GM21737 (cell line): ENCODE results near the gene PRDM1.

Experiments used
- ATAC-seq: cut with Tn5 transposase; IDR thresholded peaks from one replicate; pipeline ENCODE4 v1.9.1; 2021; ENCODE audit warnings: mild to moderate bottlenecking, moderate library complexity; ENCODE audit not compliant: unreplicated experiment

The PRDM1 gene

GRCh38 chr6:106069478-106069877, 16.7 kb upstream of the PRDM1 start:
- no peak for ATAC-seq

DNA sequence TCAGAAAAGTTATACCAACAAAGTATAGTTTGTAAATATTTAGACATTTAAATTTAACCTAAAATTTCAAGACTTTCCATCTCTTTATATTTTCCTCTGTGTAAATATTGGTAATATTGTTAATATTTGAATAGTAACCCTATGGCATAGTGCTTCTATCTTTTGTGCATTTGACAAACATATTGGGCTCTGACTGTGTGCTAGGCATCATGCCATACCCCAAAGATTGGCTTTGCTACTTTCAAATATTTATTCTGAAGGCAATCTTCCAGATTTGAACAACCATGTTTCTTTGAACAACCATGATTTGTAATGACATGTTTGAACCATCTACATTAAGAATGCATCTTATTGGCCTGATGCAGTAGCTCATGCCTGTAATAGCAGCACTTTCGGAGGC, 15.5 kb upstream of the PRDM1 start:
- no peak for ATAC-seq

- no peak for ATAC-seq
Measured at GRCh38 chr6:106072501-106073090, 13.5 kb upstream of the PRDM1 start.

DNA sequence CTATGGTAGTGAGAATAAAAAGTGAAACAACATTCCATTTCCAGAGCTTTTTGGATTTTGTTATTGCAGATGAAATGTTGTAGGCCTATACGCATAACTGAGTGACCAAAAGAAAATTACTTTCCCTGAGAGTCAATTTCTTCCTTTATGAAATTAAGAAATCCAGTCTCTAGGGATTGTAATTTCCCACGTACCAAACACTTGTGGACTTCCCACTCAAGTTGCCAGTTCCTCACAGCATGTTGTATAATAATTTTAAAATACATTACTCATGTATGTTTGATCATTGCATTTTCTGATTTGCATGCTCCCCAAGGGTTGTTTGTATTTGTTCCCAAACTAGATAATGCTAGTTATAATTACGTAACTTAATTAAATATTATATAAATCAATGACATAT, 12.0 kb upstream of the PRDM1 start:
- ATAC-seq, result no peak

GRCh38 chr6:106076139-106076538, 10.0 kb upstream of the PRDM1 start:
- no peak for ATAC-seq

DNA sequence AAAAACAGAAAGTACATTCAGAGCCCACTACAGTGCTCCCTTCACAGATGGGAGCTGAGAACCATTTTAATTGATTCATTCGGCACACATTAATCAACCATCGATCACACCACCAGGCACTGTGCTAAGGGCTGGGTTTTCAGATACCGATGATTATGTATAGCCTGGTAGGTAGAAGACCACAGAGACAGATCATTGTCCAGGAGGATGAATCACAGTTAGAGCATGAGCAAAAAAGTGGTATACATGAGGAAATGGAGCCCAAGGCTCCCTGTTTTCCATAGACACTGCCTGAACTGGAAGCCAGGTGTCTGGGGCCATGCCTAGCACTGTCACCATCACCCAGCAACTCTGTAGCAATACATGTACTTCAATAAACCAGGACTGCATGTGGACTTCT, 9.0 kb upstream of the PRDM1 start:
- ATAC-seq, result no peak

GRCh38 chr6:106077881-106078280, 8.3 kb upstream of the PRDM1 start:
- no peak for ATAC-seq

- ATAC-seq, result no peak
Measured at GRCh38 chr6:106079961-106080762, 6.0 kb upstream of the PRDM1 start.

DNA sequence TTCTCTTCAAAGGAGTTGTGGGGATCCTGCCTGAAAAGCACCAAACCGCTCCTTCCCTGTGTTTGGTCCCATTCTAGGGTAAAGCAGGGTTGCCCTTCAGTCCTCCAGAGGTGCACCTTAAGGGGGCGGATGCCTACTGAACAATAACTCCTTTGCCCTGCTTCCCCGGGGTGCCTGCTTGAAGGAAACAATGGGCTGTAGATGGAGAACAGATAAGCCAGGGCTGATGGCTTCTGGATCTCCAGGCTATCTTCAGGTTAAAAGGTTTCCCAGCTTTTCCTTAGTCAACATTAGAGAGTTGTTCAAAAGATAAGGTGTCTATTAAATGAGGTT, 5.4 kb upstream of the PRDM1 start:
- ATAC-seq, result no peak

DNA sequence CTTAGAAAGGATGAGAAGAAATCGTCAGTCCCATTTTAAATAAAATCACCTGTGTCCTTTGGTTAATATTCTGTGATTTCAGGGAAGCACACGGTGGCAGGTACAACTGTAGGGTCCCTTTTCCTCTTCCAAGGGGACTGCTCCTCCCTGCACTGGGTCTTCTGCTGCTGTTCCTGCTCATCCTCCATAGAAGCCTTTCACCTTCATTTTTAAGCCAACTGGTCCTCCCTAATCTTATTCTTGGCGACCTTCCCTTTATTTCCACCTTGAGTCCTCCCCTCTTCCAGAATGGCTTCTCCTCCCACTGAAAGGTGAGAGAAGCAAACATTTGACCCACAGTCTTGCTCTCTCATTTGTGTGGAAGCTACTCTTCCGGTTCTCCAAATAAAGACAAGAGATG, 4.4 kb upstream of the PRDM1 start:
- no peak for ATAC-seq

- no peak for ATAC-seq
Measured at GRCh38 chr6:106082735-106083398, 3.3 kb upstream of the PRDM1 start.

DNA sequence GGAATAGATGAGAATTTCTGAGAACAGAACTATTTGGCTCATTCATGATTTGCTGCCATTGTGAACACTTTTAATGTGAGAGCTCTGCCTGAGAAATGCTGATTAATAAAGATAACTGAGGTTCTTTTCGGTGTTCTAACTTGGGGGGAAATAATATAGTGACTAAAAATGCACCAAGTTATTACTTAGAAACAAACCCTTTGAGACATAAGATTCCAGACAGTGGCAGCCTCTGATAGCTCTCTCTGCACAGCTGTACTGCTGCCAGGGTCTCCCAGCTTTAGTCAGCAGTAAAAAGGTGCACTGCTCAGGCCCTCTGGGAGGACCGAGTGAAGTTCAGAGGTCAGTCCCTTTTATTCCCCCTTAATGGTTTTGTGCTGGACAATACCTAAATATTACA, 2.5 kb upstream of the PRDM1 start:
- no peak for ATAC-seq

- ATAC-seq, result peak; percentile 65
Measured at GRCh38 chr6:106084106-106084988, 1.8 kb upstream of the PRDM1 start.

DNA sequence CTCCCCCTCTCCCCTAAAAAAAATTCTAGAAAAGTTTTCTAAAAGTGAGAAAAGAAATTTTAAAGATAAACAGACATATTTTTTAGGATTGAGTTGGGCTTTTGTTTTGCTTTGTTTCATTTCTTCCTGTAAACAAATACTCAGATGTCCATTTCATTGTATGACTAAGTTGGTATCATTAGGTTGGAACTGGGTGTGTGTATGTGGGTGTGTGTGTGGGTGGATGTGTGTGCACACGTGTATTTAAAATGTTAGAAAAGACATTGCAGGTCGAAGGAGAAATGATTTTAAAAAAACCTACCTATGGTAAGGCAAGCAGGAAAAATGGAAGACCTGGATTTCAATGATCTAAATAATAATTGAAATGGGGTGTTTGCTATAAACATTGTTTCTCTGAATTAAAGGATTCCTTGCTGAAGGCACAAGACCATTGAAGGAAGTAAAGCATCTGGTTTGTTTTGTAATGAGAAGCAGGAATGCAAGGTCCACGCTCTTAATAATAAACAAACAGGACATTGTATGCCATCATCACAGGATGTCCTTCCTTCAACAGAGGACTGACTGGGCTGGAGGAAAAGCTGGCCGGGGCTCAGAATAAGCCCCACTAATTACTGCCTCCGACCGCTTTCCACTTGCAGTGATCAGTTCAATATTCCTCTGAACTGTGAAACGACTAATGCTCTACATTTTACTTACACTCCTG, 996 bp upstream of the PRDM1 start:
- no peak for ATAC-seq

- ATAC-seq, result no peak
Measured at GRCh38 chr6:106085692-106085983, 498 bp upstream of the PRDM1 start.

DNA sequence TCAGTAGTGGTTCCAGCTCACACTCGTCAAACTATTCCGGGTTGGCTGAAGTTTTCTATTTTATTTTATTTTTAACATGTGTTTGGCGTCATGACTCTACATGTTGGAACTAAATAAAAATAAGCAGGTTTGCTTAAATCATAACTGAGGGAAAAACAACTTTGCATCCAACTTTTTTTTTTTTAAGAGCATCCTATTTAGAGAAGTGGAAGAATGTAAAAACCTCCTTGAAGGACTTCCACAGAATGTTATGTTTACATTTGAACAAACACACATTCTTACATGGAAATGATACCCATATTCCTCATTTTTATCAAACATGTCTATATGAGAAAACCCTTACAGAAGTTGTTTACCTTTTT, 659 bp downstream of the PRDM1 start:
- ATAC-seq, result no peak

- no peak for ATAC-seq
Measured at GRCh38 chr6:106087548-106088325, 1.6 kb downstream of the PRDM1 start.

- no peak for ATAC-seq
Measured at GRCh38 chr6:106090001-106090400, 3.9 kb downstream of the PRDM1 start.

- ATAC-seq, result no peak
Measured at GRCh38 chr6:106092279-106092678, 6.1 kb downstream of the PRDM1 start.

- ATAC-seq, result no peak
Measured at GRCh38 chr6:106094261-106094963, 8.3 kb downstream of the PRDM1 start.
